DND-41 (cell line): ENCODE measurements around the gene TAB2.

Source experiments
- EZH2 ChIP-seq: IDR thresholded peaks from 3 replicates; pipeline ENCODE4 v1.6.1; 2012; ENCODE audit warnings: borderline replicate concordance, low read depth, mild to moderate bottlenecking, moderate library complexity, low read length, inconsistent platforms; ENCODE audit not compliant: severe bottlenecking
- TF ChIP-seq, protein P1 (sequence below): IDR thresholded peaks from 2 replicates; pipeline ENCODE4 v1.5.1; 2012; ENCODE audit warnings: borderline replicate concordance, low read length, moderate library complexity, mild to moderate bottlenecking; ENCODE audit not compliant: poor library complexity, severe bottlenecking; ENCODE audit errors: extremely low read depth

DNA sequence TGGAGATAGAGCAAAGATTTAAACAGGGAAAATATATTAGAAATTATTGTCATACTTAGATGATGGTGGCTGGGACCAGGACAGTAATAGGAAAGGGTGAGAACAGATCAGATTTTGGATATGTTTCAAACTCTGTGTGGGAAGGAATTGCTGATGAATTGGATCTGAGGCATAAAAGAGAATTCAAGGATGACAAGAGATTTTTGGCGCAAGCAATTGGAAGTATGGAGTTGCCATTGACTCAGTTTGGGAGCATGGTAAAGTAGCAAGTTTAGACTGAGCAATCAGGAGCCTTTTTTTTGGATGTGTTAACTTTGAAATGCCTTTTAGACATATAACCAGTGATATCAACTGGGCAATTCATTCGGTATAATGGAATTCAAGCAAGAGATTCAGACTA lies 14.4 kb downstream of the TAB2 start:
- TF ChIP-seq, protein P1, sequence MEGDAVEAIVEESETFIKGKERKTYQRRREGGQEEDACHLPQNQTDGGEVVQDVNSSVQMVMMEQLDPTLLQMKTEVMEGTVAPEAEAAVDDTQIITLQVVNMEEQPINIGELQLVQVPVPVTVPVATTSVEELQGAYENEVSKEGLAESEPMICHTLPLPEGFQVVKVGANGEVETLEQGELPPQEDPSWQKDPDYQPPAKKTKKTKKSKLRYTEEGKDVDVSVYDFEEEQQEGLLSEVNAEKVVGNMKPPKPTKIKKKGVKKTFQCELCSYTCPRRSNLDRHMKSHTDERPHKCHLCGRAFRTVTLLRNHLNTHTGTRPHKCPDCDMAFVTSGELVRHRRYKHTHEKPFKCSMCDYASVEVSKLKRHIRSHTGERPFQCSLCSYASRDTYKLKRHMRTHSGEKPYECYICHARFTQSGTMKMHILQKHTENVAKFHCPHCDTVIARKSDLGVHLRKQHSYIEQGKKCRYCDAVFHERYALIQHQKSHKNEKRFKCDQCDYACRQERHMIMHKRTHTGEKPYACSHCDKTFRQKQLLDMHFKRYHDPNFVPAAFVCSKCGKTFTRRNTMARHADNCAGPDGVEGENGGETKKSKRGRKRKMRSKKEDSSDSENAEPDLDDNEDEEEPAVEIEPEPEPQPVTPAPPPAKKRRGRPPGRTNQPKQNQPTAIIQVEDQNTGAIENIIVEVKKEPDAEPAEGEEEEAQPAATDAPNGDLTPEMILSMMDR = no peak
- TF ChIP-seq EZH2 = no peak
